Kidney (tissue), 14 donors: ENCODE measurements around the gene PTPRM. TPM values are rescaled to one million over a fixed set of nuclear protein-coding genes. Genes with fewer than 3 reads are reported as not detected.

ENCODE experiments used
- DNase-seq, 5 donors: peaks; one replicate each; pipeline ENCODE4 v3.0.0-alpha.2; 2013 to 2020
- FAIRE-seq: peaks from 2 replicates; lab custom pipeline; 2012; peaks lifted over from hg19 to GRCh38; lab: Jason Lieb, UNC
- H3K27ac ChIP-seq, 2 donors: one replicate each; pipeline ENCODE4 v1.7.0; 2013; ENCODE audit warnings: low read depth in 2 of 2, low read length in 2 of 2, inconsistent platforms in 1 of 2
- H3K27me3 ChIP-seq: one replicate; pipeline ENCODE4 v1.7.1; 2013; ENCODE audit warnings: low read length, inconsistent platforms; ENCODE audit not compliant: control insufficient read depth, insufficient read depth
- H3K36me3 ChIP-seq, 3 donors: one replicate each; pipeline versions ENCODE4 v1.7.0 to v1.7.1; 2013; ENCODE audit warnings: low read length in 3 of 3, control low read depth in 1 of 3, inconsistent platforms in 1 of 3; ENCODE audit not compliant: insufficient read depth in 3 of 3, control insufficient read depth in 2 of 3
- H3K4me1 ChIP-seq, 3 donors: one replicate each; pipeline versions ENCODE4 v1.7.0 to v1.7.1; 2013; ENCODE audit warnings: low read length in 3 of 3, inconsistent platforms in 1 of 3, low read depth in 1 of 3; ENCODE audit not compliant: control insufficient read depth in 2 of 3, insufficient read depth in 2 of 3
- H3K4me3 ChIP-seq, 3 donors: one replicate each; pipeline versions ENCODE4 v1.7.0 to v1.8.1; 2013; ENCODE audit warnings: low read length in 3 of 3, control low read depth in 1 of 3, inconsistent platforms in 1 of 3
- H3K9ac ChIP-seq, 3 donors: one replicate each; pipeline versions ENCODE4 v1.7.0 to v1.7.1; 2013; ENCODE audit warnings: low read length in 3 of 3, control low read depth in 1 of 3, inconsistent platforms in 1 of 3
- H3K9me3 ChIP-seq, 3 donors: one replicate each; pipeline versions ENCODE4 v1.7.0 to v1.7.1; 2013; ENCODE audit warnings: low read length in 3 of 3, control low read depth in 1 of 3, inconsistent platforms in 1 of 3; ENCODE audit not compliant: control insufficient read depth in 2 of 3, insufficient read depth in 1 of 3
- CTCF ChIP-seq: IDR thresholded peaks from 3 replicates; pipeline ENCODE4 v1.5.1; 2012; ENCODE audit warnings: mild to moderate bottlenecking, moderate library complexity, borderline replicate concordance; ENCODE audit not compliant: insufficient read depth; ENCODE audit errors: extremely low read depth
- intact Hi-C: fragments of 100-400 bp; cut with DNase I; formaldehyde crosslinking; loops from one replicate; pipeline ENCODE4 v1.11.1; 2022
- polyA plus RNA-seq: library from polyadenylated mRNA; stranded (reverse); fragments of 350-450 nt; fragmentation: Illumina TruSeq; extraction: RNeasy Lipid Tissue Mini Kit (QIAGEN cat#74804); gene quantifications from one replicate; pipeline ENCODE4 v1.2.3, GENCODE V29; 2014; ENCODE audit warnings: low read depth, low replicate concordance; ENCODE audit not compliant: insufficient read depth
- total RNA-seq: library from RNA; stranded (reverse); fragmentation: NEBNext Ultra II Directional; extraction: Animal tissue kit (Norgen Biotek cat#: 25700); gene quantifications from one replicate; pipeline ENCODE4 v1.2.1, GENCODE V29; 2021
- donor health status: control.
- donor health status: control.
- donor health status: control.
- donor health status: control.
- donor health status: control.
- donor health status: DM: yes; HTN: yes; CAD: no.
- donor health status: Normal renal cell carcinoma (clear cell type).

The PTPRM gene
- total and polyA plus RNA-seq, 2 donors from 2014 or later, result 52.4 to 98.9 TPM

- Histone ChIP-seq H3K27ac (peak overlapping the region; percentile 42 to 83), H3K4me3 (peak overlapping the region in 1 of 3 donors; percentile 32)
- no peak for FAIRE-seq
Observed at GRCh38 chr18:7754258-7754657, 187.1 kb downstream of the PTPRM start.

GRCh38 chr18:7754725-7755181 lies 187.6 kb downstream of the PTPRM start:
- H3K9ac ChIP-seq, result peak overlapping the region in 1 of 3 donors; percentile 19
- H3K27me3 ChIP-seq, result no peaks in the 10 kb centered on the region
- peaks cover 0 to 39% (median 21%) of the 10 kb centered on the region in 3 donors for H3K4me1 ChIP-seq

More at GRCh38 chr18:7754258-7754657, 187.1 kb downstream of the PTPRM start:
- Histone ChIP-seq H3K9me3 (no peaks in the 10 kb centered on the region), H3K9ac (no peak overlapping the region), H3K36me3 (no peaks in the 10 kb centered on the region), H3K4me1 (peaks cover 0 to 44% (median 26%) of the 10 kb centered on the region in 3 donors), H3K27me3 (no peaks in the 10 kb centered on the region)
- intact Hi-C loops, result no loop called here
- TF ChIP-seq CTCF, result no peak
- DNase-seq, result no peak

GRCh38 chr18:7755753-7756475 lies 188.8 kb downstream of the PTPRM start:
- H3K4me3 ChIP-seq, result no peak overlapping the region
- intact Hi-C loops, result no loop called here
- no peaks in the 10 kb centered on the region for H3K27me3 ChIP-seq
- H3K4me1 ChIP-seq, result peaks cover 0 to 40% (median 23%) of the 10 kb centered on the region in 3 donors
- DNase-seq, result peak in 1 of 5 donors; percentile 15
- H3K9ac ChIP-seq, result no peak overlapping the region
- H3K36me3 ChIP-seq, result no peaks in the 10 kb centered on the region
- peak overlapping the region in 1 of 2 donors; percentile 51 for H3K27ac ChIP-seq
- FAIRE-seq, result peak; percentile 8
- H3K9me3 ChIP-seq, result no peaks in the 10 kb centered on the region
- peak; percentile 47 for TF ChIP-seq CTCF

More at GRCh38 chr18:7754725-7755181, 187.6 kb downstream of the PTPRM start:
- no peak for TF ChIP-seq CTCF
- no peaks in the 10 kb centered on the region for H3K36me3 ChIP-seq
- peak overlapping the region in 2 of 3 donors; percentile 3 to 32 for H3K4me3 ChIP-seq
- H3K27ac ChIP-seq, result peak overlapping the region; percentile 42 to 83
- intact Hi-C loops, result no loop called here
- FAIRE-seq (no peak), DNase-seq (peak in 3 of 5 donors; percentile 37 to 71 (median 65))
- no peaks in the 10 kb centered on the region for H3K9me3 ChIP-seq
